HepG2 (cell line): Measurements from ENCODE around the gene MASP2. TPM values are rescaled to one million over a fixed set of nuclear protein-coding genes. Genes with fewer than 3 reads are reported as not detected.
"Not testable (repeated sequence)": the region's sequence is repeated elsewhere in the genome, so short reads cannot be mapped to it uniquely, and the experiment has no call there.

Experiments
- ATAC-seq: fragments of 200-7000 bp; cut with Tn5 transposase; 3 replicates; pipeline ENCODE4 v1.9.1; 2020; ENCODE audit warnings: mild to moderate bottlenecking, moderate library complexity
- BruUV-seq: library from RNA; stranded (reverse); fragments of 400-500 nt; replicated peaks from 2 replicates; lab custom pipeline; 2021; lab: Mats Ljungman, UMichigan
- CTCF ChIA-PET: fragments of 300-600 bp; formaldehyde crosslinking; extraction: SDS; loops from one replicate; lab custom pipeline; 2021; ENCODE audit warnings: low total read pairs, inconsistent platforms, low intra/inter-chr PET ratio; lab: Yijun Ruan, JAX
- POLR2A ChIA-PET: fragments of 350-600 bp; sonication (Branson Sonifier 250); formaldehyde crosslinking; loops from one replicate; lab custom pipeline; 2020; ENCODE audit warnings: antibody characterized with exemption, inconsistent platforms; lab: Yijun Ruan, JAX
- DNase-seq: peaks from one replicate; pipeline ENCODE4 v3.0.0-alpha.2; 2015; ENCODE audit warnings: low spot score
- FAIRE-seq: peaks from 3 replicates; lab custom pipeline; 2011; peaks lifted over from hg19 to GRCh38; lab: Jason Lieb, UNC
- H2AFZ ChIP-seq: one replicate; pipeline ENCODE4 v1.6.1; 2011; ENCODE audit warnings: low read length, inconsistent platforms
- H3K27ac ChIP-seq: fragments of 300-600 bp; 3 replicates; pipeline ENCODE4 v1.8.0; 2011; ENCODE audit warnings: mixed run types, mild to moderate bottlenecking, mixed read lengths, low read length, inconsistent platforms; ENCODE audit not compliant: insufficient read depth; ENCODE audit errors: extremely low read length
- H3K27me3 ChIP-seq, 2 experiments: fragments of 200-600 bp in 1 of 2; 2 replicates in 1 of 2; 3 replicates in 1 of 2; pipeline versions ENCODE4 v1.6.0 to v1.8.0; 2011; ENCODE audit warnings: low read length in 2 of 2, mild to moderate bottlenecking in 2 of 2, moderate library complexity in 2 of 2, inconsistent platforms in 1 of 2; ENCODE audit not compliant: insufficient read depth in 2 of 2, control insufficient read depth in 1 of 2
- H3K36me3 ChIP-seq, 2 experiments: fragments of 200-600 bp in 1 of 2; replicated peaks in 1 of 2; 2 replicates in 1 of 2; 3 replicates in 1 of 2; pipeline versions ENCODE4 v1.5.1 to v1.8.0; 2011; ENCODE audit warnings: low read length in 2 of 2, inconsistent platforms in 1 of 2; ENCODE audit not compliant: insufficient read depth in 2 of 2, control insufficient read depth in 1 of 2
- H3K4me1 ChIP-seq: 2 replicates; pipeline ENCODE4 v1.5.1; 2012; ENCODE audit warnings: low read length, inconsistent platforms; ENCODE audit not compliant: insufficient read depth
- H3K4me2 ChIP-seq: 2 replicates; pipeline ENCODE4 v1.6.0; 2011; ENCODE audit warnings: low read depth, low read length, inconsistent platforms
- H3K4me3 ChIP-seq, 3 experiments: fragments of 200-600 bp in 1 of 3; sonication (generic), shearing (Covaris generic) in 1 of 3; replicated peaks in 1 of 3; 2 replicates each; pipeline ENCODE4 v1.5.1; 2011 to 2016; ENCODE audit warnings: low read length in 3 of 3, inconsistent platforms in 2 of 3, low read depth in 2 of 3, mild to moderate bottlenecking in 2 of 3, control low read depth in 1 of 3, mixed read lengths in 1 of 3; ENCODE audit not compliant: insufficient read depth in 1 of 3
- H3K79me2 ChIP-seq: one replicate; pipeline ENCODE4 v1.6.1; 2011; ENCODE audit warnings: low read length, inconsistent platforms; ENCODE audit not compliant: insufficient read depth
- H3K9ac ChIP-seq: 2 replicates; pipeline ENCODE4 v1.6.0; 2011; ENCODE audit warnings: mild to moderate bottlenecking, low read depth, low read length, inconsistent platforms; ENCODE audit not compliant: insufficient read depth
- H3K9me3 ChIP-seq: 2 replicates; pipeline ENCODE4 v1.5.1; 2012; ENCODE audit warnings: mild to moderate bottlenecking, low read length
- H4K20me1 ChIP-seq: 2 replicates; pipeline ENCODE4 v1.6.0; 2011; ENCODE audit warnings: inconsistent platforms, mild to moderate bottlenecking, low read length, moderate library complexity; ENCODE audit not compliant: insufficient read depth
- CC2D1A ChIP-seq: sonication (generic); formaldehyde crosslinking; IDR thresholded peaks from 2 replicates; pipeline ENCODE4 v1.8.1; 2023; ENCODE audit warnings: mild to moderate bottlenecking, missing genetic modification reagents
- EZH2 ChIP-seq: conservative IDR thresholded peaks from 2 replicates; pipeline ENCODE4 v1.6.1; 2012; ENCODE audit warnings: mild to moderate bottlenecking, low read depth, low read length, moderate library complexity
- FOXO1 ChIP-seq: sonication (generic); formaldehyde crosslinking; IDR thresholded peaks from 2 replicates; pipeline ENCODE4 v1.4.0; 2020; ENCODE audit warnings: missing genetic modification reagents
- IRX3 ChIP-seq: sonication (generic); formaldehyde crosslinking; IDR thresholded peaks from 2 replicates; pipeline ENCODE4 v1.8.1; 2023; ENCODE audit warnings: mild to moderate bottlenecking, low read depth, missing genetic modification reagents, borderline replicate concordance
- LCORL ChIP-seq, 2 experiments: fragments of 450-650 bp in 1 of 2; sonication (generic) in 1 of 2; formaldehyde crosslinking in 1 of 2; IDR thresholded peaks; 2 replicates each; pipeline versions ENCODE4 v1.5.0 to v1.6.1; 2017 to 2020; ENCODE audit warnings: antibody characterized with exemption in 1 of 2, missing genetic modification reagents in 1 of 2
- MXD1 ChIP-seq: sonication (generic); formaldehyde crosslinking; IDR thresholded peaks from 2 replicates; pipeline ENCODE4 v1.4.0; 2020; ENCODE audit warnings: mild to moderate bottlenecking, missing genetic modification reagents
- RBM22 ChIP-seq: fragments of 200-400 bp; formaldehyde crosslinking; optimal IDR thresholded peaks from 2 replicates; pipeline ENCODE3; 2017; ENCODE audit warnings: mild to moderate bottlenecking, low read length, moderate library complexity
- RNF219 ChIP-seq: sonication (generic); formaldehyde crosslinking; IDR thresholded peaks from 2 replicates; pipeline ENCODE4 v1.5.0; 2020; ENCODE audit warnings: mild to moderate bottlenecking, missing genetic modification reagents
- SOX13 ChIP-seq, 3 experiments: fragments of 450-650 bp in 1 of 3; sonication (generic) in 1 of 3; formaldehyde crosslinking in 1 of 3; IDR thresholded peaks in 2 of 3; conservative IDR thresholded peaks in 1 of 3; 2 replicates each; pipeline versions ENCODE4 v1.5.0 to v1.6.1; 2016 to 2020; ENCODE audit warnings: antibody characterized with exemption in 1 of 3, mild to moderate bottlenecking in 1 of 3, missing compliant biosample characterization in 1 of 3, missing genetic modification reagents in 1 of 3, moderate library complexity in 1 of 3
- STAT6 ChIP-seq: sonication (generic); formaldehyde crosslinking; IDR thresholded peaks from 2 replicates; pipeline ENCODE4 v1.4.0; 2020; ENCODE audit warnings: missing genetic modification reagents, mild to moderate bottlenecking, borderline replicate concordance
- ZBTB20 ChIP-seq: sonication (generic); formaldehyde crosslinking; IDR thresholded peaks from 2 replicates; pipeline ENCODE4 v1.8.1; 2023; ENCODE audit warnings: missing genetic modification reagents, low read depth, mild to moderate bottlenecking, borderline replicate concordance
- ZNF329 ChIP-seq: sonication (generic); formaldehyde crosslinking; IDR thresholded peaks from 2 replicates; pipeline ENCODE4 v1.9.0; 2021; ENCODE audit warnings: low read depth, mild to moderate bottlenecking, missing genetic modification reagents
- ZNF484 ChIP-seq: sonication (generic); formaldehyde crosslinking; IDR thresholded peaks from 2 replicates; pipeline ENCODE4 v1.5.1; 2020; ENCODE audit warnings: mild to moderate bottlenecking, low read depth, missing genetic modification reagents, borderline replicate concordance
- WGBS: methylation state at CpG from one replicate; pipeline ENCODE4 v1.1.6; 2017; ENCODE audit warnings: low lambda C conversion rate; 5-methylcytosine and 5-hydroxymethylcytosine counted together
- in situ Hi-C: cut with HindIII; loops from 2 replicates; pipeline ENCODE4 v1.10.0; 2017; ENCODE audit warnings: low pct_unique_long_range_greater_than_20kb; ENCODE audit not compliant: extremely low pct_ligation_motif_present
- intact Hi-C: fragments of 100-400 bp; cut with micrococcal nuclease; formaldehyde crosslinking; loops from one replicate; pipeline ENCODE4 v1.10.0; 2022; ENCODE audit not compliant: unreplicated experiment
- polyA plus RNA-seq, 8 experiments: library from polyadenylated mRNA; depleted of rRNA in 3 of 8; stranded (reverse) in 7 of 8; unstranded in 1 of 8; fragments of >200 nt; fragmentation: Illumina TruSeq in 4 of 8; extraction: Trizol in 4 of 8; gene quantifications; 2 replicates each; pipeline versions ENCODE4 v1.2.1 to v1.2.3, GENCODE V29; 2011 to 2016; ENCODE audit warnings: low read depth in 4 of 8, missing spikeins in 1 of 8, mixed read lengths in 1 of 8; ENCODE audit not compliant: insufficient read depth in 1 of 8
- total RNA-seq, 5 experiments: library from RNA; depleted of rRNA; stranded (reverse); fragments of >200 nt; fragmentation: Illumina TruSeq; extraction: Trizol; gene quantifications; 2 replicates each; pipeline ENCODE4 v1.2.3, GENCODE V29; 2016; ENCODE audit warnings: low read depth in 1 of 5

MASP2 gene
- total and polyA plus RNA-seq, 2 of the 13 experiments (the other 11 are each of a cell fraction or from before 2014, with no cell fraction given), result 7.1 to 11.8 TPM

GRCh38 chr1:11019971-11020370 lies 27.1 kb downstream of the MASP2 start:
- H3K79me2 ChIP-seq, result peaks cover 14% of the 10 kb centered on the region
- no peak overlapping the region for H3K27ac ChIP-seq
- H3K36me3 ChIP-seq, result peaks cover 29 to 84% of the 10 kb centered on the region in 2 experiments
- intact Hi-C loops, result no loop called here
- no peak overlapping the region for H3K4me3 ChIP-seq
- no peak for DNase-seq
- ATAC-seq, result no peak
- H3K4me1 ChIP-seq, result peaks cover 13% of the 10 kb centered on the region
- no peak for TF ChIP-seq RNF219
- no peak for TF ChIP-seq ZNF329 (CRISPR knock-in tag)
- no peak for TF ChIP-seq IRX3 (CRISPR knock-in tag)
- TF ChIP-seq ZNF484, result no peak
- TF ChIP-seq EZH2, result no peak
- no peak for TF ChIP-seq SOX13 (IDR thresholded peaks at IDR 0.05)
- TF ChIP-seq SOX13 (CRISPR knock-in tag; conservative IDR thresholded peaks at IDR 0.05 in 1 of 2, IDR thresholded peaks at IDR 0.05 in 1 of 2), result no peak
- no peak for TF ChIP-seq CC2D1A (CRISPR knock-in tag)
- no peak for TF ChIP-seq LCORL (IDR thresholded peaks at IDR 0.05)
- no peak for TF ChIP-seq LCORL (CRISPR knock-in tag; IDR thresholded peaks at IDR 0.05)
- no peak for TF ChIP-seq STAT6 (CRISPR knock-in tag)
- TF ChIP-seq RBM22, result no peak
- TF ChIP-seq MXD1 (CRISPR knock-in tag), result no peak
- TF ChIP-seq ZBTB20, result no peak
- TF ChIP-seq FOXO1 (CRISPR knock-in tag), result no peak
- BruUV-seq, result no TSS peak
- CTCF ChIA-PET, result no interaction called here
- H3K4me2 ChIP-seq, result no peak overlapping the region
- no peaks in the 10 kb centered on the region for H3K9me3 ChIP-seq
- 99% methylated on average over 7 of the region's 7 CpGs for WGBS
- POLR2A ChIA-PET, result no interaction called here
- no peak overlapping the region for H2AFZ ChIP-seq
- H3K27me3 ChIP-seq, result no peaks in the 10 kb centered on the region
- in situ Hi-C loops, result no loop called here
- no peak for FAIRE-seq
- no peak overlapping the region for H3K9ac ChIP-seq
- H4K20me1 ChIP-seq, result peaks cover 14% of the 10 kb centered on the region; the same call in 1 of the 2 replicates

GRCh38 chr1:11019358-11019757 lies 27.7 kb downstream of the MASP2 start:
- H3K27me3 ChIP-seq, H2AFZ ChIP-seq, POLR2A ChIA-PET, CTCF ChIA-PET, in situ Hi-C loops, ATAC-seq, H3K4me2 ChIP-seq, intact Hi-C loops, FAIRE-seq, BruUV-seq, H3K9ac ChIP-seq, DNase-seq, H3K27ac ChIP-seq, H3K4me3 ChIP-seq, H3K9me3 ChIP-seq: not testable (repeated sequence)
- Histone ChIP-seq H3K36me3 (peaks cover 28 to 84% of the 10 kb centered on the region in 2 experiments), H3K4me1 (peaks cover 19% of the 10 kb centered on the region), H3K79me2 (peaks cover 20% of the 10 kb centered on the region), H4K20me1 (peaks cover 18% of the 10 kb centered on the region)
- WGBS, result 95% methylated on average over 8 of the region's 8 CpGs
